Thyroid gland (tissue), 4 donors: ENCODE results near the gene MAP6.

ENCODE experiments used
- CTCF ChIP-seq, 6 experiments: fragments of 200-600 bp in 3 of 6; fragments of 450-650 bp in 3 of 6; sonication (generic) in 3 of 6; IDR thresholded peaks; one replicate each; pipeline ENCODE4 v1.5.1; 2016 to 2019; ENCODE audit warnings: antibody characterized with exemption in 6 of 6, mild to moderate bottlenecking in 2 of 6, inconsistent platforms in 1 of 6, moderate library complexity in 1 of 6
- POLR2A ChIP-seq, 2 donors: fragments of 450-650 bp; IDR thresholded peaks; one replicate each; pipeline ENCODE4 v1.6.1; 2017; ENCODE audit warnings: antibody characterized with exemption in 2 of 2, mild to moderate bottlenecking in 2 of 2, moderate library complexity in 1 of 2

DNA sequence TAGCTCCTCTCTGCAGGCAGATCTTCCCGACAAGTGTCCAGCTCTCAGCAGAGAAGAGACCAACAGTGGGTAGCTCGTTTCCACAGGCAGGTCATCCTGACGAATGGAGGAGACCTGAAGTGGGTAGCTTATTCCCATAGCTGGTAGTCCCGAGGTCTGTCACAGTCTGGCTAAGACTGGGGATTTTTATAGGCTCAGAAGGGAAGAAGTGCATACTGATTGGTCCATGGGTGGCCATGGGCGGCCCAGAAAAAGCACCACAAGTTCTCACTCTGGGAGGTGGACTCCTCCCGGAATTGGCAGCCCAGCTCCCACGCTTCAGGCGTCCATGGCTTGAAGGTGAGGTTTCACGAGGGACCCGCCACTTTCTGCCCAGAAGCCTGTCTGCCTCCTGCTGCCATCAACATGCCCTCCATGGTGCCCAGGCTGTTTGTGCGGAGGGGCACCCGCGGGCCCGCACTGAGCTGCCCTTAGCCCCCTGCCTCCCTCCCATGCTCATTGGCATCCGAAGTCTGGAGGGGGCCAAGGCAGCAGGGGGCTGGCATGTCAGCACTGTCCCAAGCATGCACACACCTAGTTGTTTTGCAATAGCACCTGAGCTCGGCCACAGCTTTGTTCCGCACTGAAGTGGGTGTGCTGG lies 9.9 kb upstream of the MAP6 start:
- TF ChIP-seq CTCF (IDR thresholded peaks at IDR 0.05) (no peak), POLR2A (IDR thresholded peaks at IDR 0.05) (no peak)
